Thymus (tissue), 11 donors: Measurements from ENCODE around the gene HUNK. TPM values are rescaled to one million over a fixed set of nuclear protein-coding genes. Genes with fewer than 3 reads are reported as not detected.
"Not testable (repeated sequence)": the region's sequence is repeated elsewhere in the genome, so short reads cannot be mapped to it uniquely, and the experiment has no call there.

Experiments used
- DNase-seq, 9 donors: peaks; one replicate each; pipeline ENCODE4 v3.0.0-alpha.2; 2013; ENCODE audit warnings: low spot score in 9 of 9, low read depth in 6 of 9, missing footprints in 1 of 9
- H3K27ac ChIP-seq, 2 donors: one replicate each; pipeline ENCODE4 v1.5.1; 2013; ENCODE audit warnings: control low read depth in 1 of 2, low read depth in 1 of 2, low read length in 1 of 2, mild to moderate bottlenecking in 1 of 2, moderate library complexity in 1 of 2
- H3K27me3 ChIP-seq, 2 donors: one replicate each; pipeline ENCODE4 v1.5.1; 2013; ENCODE audit warnings: low read length in 1 of 2; ENCODE audit not compliant: control insufficient read depth in 2 of 2, insufficient read depth in 1 of 2
- H3K36me3 ChIP-seq, 2 donors: one replicate each; pipeline ENCODE4 v1.5.1; 2013; ENCODE audit warnings: low read length in 1 of 2, mild to moderate bottlenecking in 1 of 2, moderate library complexity in 1 of 2; ENCODE audit not compliant: control insufficient read depth in 2 of 2, insufficient read depth in 2 of 2
- H3K4me1 ChIP-seq, 2 donors: one replicate each; pipeline ENCODE4 v1.5.1; 2013; ENCODE audit warnings: low read length in 2 of 2; ENCODE audit not compliant: control insufficient read depth in 2 of 2, insufficient read depth in 2 of 2
- H3K4me3 ChIP-seq, 2 donors: one replicate each; pipeline ENCODE4 v1.5.1; 2013; ENCODE audit warnings: low read length in 2 of 2, control low read depth in 1 of 2, mild to moderate bottlenecking in 1 of 2
- H3K9me3 ChIP-seq, 2 donors: one replicate each; pipeline ENCODE4 v1.5.1; 2013; ENCODE audit warnings: low read length in 1 of 2, mild to moderate bottlenecking in 1 of 2; ENCODE audit not compliant: control insufficient read depth in 2 of 2, insufficient read depth in 1 of 2
- WGBS: extraction: QIAGEN DNeasy Blood & Tissue Kit; methylation state at CpG from one replicate; pipeline ENCODE4 v1.1.7; 2013; 5-methylcytosine and 5-hydroxymethylcytosine counted together
- polyA plus RNA-seq: library from polyadenylated mRNA; stranded (reverse); fragments of 200-250 nt; gene quantifications from one replicate; pipeline ENCODE4 v1.2.3, GENCODE V29; 2013
- total RNA-seq: library from RNA; stranded (reverse); fragments of 120-200 nt; gene quantifications from one replicate; pipeline ENCODE4 v1.2.4, GENCODE V29; 2013
- donor health status: healthy.

The HUNK gene
- total and polyA plus RNA-seq, 2 donors, result 0.21 to 1.1 TPM

DNA sequence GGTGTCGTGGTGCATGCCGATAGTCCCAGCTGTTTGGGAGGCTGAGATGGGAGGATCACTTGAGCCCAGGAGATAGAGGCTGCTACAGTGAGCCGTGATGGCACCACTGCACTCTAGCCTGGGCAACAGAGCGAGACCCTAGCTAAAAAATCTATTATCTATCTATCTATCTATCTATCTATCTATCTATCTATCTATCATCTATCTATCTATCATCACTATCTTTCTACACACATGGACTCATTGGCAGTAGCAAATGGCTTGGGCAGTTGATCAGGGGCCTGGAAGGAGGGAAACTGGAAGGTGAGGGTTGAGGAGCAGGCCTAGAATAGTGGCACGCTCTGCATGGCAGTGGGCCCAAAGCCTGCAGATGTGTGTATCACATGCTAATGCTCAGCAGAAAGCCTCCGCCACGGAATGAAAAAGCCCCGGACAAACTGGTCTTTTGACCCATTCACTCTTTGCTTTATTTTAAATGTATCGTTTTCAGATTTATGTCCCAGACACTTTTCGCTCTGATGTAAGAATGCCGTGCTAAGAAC, 7.3 kb upstream of the HUNK start:
- H3K36me3 ChIP-seq, result no peaks in the 10 kb centered on the region
- peaks cover 5 to 18% of the 10 kb centered on the region in 2 donors for H3K27me3 ChIP-seq
- H3K4me1 ChIP-seq, result no peaks in the 10 kb centered on the region
- no peaks in the 10 kb centered on the region for H3K9me3 ChIP-seq
- no peak for DNase-seq
- H3K27ac ChIP-seq, result no peak overlapping the region
- 94% methylated on average over 11 of the region's 11 CpGs for WGBS
- H3K4me3 ChIP-seq, result no peak overlapping the region

DNA sequence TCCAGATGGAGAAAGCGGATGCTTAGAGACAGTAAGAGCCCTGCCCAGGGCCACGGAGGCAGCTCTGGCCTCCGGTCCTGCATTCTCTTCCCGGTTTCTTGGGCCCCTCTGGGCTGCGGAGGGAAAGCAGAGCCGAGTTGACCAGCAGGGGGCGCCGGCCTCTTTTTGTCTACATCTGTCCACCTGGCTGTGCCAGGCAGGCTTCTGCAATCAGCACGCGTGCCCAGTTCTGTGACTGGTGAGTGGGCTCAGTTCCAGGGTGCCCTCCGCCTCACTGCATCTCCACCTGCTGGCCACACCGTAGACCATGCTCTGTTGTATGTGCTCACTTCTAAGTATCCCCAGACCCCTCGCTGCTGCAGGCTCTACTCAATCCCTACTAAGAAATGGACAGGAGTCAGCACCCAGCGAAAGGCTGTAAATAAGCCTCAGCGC, 6.7 kb upstream of the HUNK start:
- peak in 8 of 9 donors; percentile 13 to 65 (median 44) for DNase-seq
- 24% methylated on average over 15 of the region's 15 CpGs for WGBS
- H3K4me3 ChIP-seq, result no peak overlapping the region

DNA sequence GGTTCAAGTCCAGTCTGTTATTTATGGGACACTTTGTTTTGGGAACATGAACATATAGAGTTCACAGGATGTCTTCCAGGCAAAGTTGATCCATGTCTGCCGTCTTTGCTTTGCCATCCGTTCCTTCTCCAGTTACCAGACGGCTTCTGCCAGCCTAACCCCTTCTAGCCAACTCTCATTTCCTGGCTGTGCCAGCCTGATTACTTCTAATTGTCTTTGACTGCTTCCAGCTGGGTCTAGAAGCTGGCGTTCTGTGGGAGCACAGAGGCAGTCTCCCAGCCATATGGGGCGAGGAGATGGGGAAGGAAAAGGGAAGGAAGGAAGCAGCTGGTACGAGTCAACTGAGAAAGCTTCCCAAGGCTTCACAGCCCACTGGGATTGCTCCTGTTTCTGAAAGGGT, 3.1 kb upstream of the HUNK start:
- peaks cover 2 to 3% of the 10 kb centered on the region in 2 donors for H3K4me1 ChIP-seq

More for the DNA sequence above, 6.7 kb upstream of the HUNK start:
- no peaks in the 10 kb centered on the region for H3K9me3 ChIP-seq
- no peaks in the 10 kb centered on the region for H3K4me1 ChIP-seq
- peaks cover 9 to 23% of the 10 kb centered on the region in 2 donors for H3K27me3 ChIP-seq
- H3K27ac ChIP-seq, result no peak overlapping the region
- H3K36me3 ChIP-seq, result no peaks in the 10 kb centered on the region

DNA sequence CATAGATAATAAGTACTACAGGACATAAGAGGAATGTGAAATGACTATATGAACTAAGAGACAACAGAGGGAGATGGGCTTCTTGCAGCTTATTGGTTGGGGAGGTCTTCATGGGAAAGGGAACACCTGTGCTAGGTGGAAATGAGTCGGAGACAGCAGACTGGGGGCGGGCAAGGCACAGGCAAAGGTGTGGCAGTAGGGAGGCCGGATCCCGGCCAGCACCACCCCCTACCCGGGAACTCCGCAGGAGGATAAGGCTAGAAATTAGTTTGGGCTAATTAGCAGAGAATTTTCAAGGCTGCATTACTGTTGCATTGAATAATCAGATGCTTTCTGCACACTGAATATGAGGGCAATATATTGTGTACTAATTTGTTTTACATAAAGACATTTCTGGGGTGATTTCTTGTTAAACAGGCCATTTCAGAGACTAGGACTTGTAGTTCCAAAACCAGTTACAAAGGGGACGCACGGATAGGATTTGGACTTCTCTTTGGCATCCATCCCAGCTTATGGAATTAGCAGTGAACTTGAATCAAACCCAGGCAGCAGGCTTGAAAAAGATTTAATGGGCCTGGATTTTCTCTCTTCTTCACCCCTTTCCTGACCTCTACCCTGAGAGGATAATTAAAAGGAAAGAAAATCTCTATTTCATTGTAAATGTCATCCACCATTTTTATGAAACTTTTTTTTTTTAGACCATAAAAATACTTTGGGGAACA, 2.2 kb upstream of the HUNK start:
- Histone ChIP-seq H3K27me3 (peaks cover 50 to 63% of the 10 kb centered on the region in 2 donors), H3K27ac (no peak overlapping the region), H3K4me3 (no peak overlapping the region), H3K9me3 (no peaks in the 10 kb centered on the region), H3K4me1 (peaks cover 3 to 4% of the 10 kb centered on the region in 2 donors), H3K36me3 (no peaks in the 10 kb centered on the region)
- 78% methylated on average over 8 of the region's 8 CpGs for WGBS
- DNase-seq, result no peak

More for the DNA sequence above, 3.1 kb upstream of the HUNK start:
- 34% methylated on average over 6 of the region's 6 CpGs for WGBS
- no peak for DNase-seq
- H3K9me3 ChIP-seq, result no peaks in the 10 kb centered on the region
- peaks cover 41 to 54% of the 10 kb centered on the region in 2 donors for H3K27me3 ChIP-seq
- no peak overlapping the region for H3K27ac ChIP-seq
- H3K4me3 ChIP-seq, result no peak overlapping the region
- no peaks in the 10 kb centered on the region for H3K36me3 ChIP-seq

DNA sequence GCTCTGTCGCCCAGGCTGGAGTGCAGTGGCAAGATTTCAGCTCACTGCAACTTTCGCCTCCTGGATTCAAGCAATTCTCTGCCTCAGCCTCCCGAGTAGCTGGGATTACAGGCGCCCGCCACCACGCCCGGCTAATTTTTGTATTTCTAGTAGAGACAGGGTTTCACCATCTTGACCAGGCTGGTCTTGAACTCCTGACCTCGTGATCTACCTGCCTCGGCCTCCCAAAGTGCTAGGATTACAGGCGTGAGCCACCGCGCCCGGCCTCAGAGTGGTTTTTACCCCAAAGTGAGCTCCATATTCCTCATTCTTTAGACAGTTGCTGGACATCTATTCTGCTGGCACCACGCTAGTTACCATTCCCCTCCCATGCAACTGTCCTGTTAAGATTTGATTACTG, 1.4 kb upstream of the HUNK start:
- peaks cover 56 to 69% of the 10 kb centered on the region in 2 donors for H3K27me3 ChIP-seq
- not testable (repeated sequence) for H3K27ac ChIP-seq, H3K4me3 ChIP-seq, H3K9me3 ChIP-seq, DNase-seq, H3K36me3 ChIP-seq, H3K4me1 ChIP-seq
- 94% methylated on average over 14 of the region's 14 CpGs for WGBS

DNA sequence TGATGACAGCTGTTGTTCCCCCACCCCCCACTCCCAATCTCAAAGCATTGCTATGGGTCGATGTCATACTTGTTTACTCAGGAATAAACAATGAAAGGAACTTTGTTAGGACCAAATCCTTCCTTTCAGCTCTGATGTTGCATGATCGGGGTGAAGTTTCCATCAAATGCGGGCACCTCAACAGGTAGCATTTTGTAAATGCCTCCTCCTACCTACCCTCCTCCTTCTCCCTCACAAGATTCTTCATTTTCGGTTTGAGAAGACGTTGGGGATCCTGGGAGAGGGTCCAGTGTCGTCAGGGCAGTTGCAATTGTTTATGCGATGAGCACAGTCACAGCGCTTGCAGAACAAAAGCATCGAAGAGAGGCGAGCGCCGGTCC, 758 bp upstream of the HUNK start:
- H3K9me3 ChIP-seq, result no peaks in the 10 kb centered on the region
- no peaks in the 10 kb centered on the region for H3K36me3 ChIP-seq
- H3K27me3 ChIP-seq, result peaks cover 56 to 74% of the 10 kb centered on the region in 2 donors
- no peak overlapping the region for H3K4me3 ChIP-seq
- peaks cover 3 to 4% of the 10 kb centered on the region in 2 donors for H3K4me1 ChIP-seq
- no peak overlapping the region for H3K27ac ChIP-seq
- no peak for DNase-seq
- 6% methylated on average over 12 of the region's 12 CpGs for WGBS

DNA sequence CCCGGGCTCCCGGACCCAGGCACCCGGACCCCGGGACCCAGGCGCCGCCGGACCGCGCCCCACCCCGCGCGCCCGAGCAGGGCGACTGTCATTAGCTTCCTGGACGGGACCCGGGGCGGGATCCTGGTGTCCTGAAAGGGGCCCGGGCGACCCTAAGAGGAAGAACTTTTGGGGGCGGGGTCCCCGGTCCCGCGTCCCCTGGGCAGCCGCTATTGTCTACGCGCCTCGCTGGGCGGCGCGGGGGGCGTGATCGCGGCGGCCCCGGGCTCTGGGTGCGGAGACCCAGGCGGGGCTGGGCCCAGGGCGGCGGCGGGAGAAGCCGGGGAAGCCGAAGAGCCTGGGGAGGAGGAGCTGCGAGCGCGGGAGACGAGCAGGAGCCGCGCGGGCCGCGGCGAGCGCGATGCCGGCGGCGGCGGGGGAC, 465 bp downstream of the HUNK start:
- no peak overlapping the region for H3K27ac ChIP-seq
- no peak for DNase-seq
- H3K36me3 ChIP-seq, result no peaks in the 10 kb centered on the region
- H3K4me3 ChIP-seq, result peak overlapping the region in 1 of 2 donors; percentile 45
- H3K9me3 ChIP-seq, result no peaks in the 10 kb centered on the region
- WGBS, result under 1% methylated on average over 58 of the region's 58 CpGs
- H3K27me3 ChIP-seq, result peaks cover 56 to 72% of the 10 kb centered on the region in 2 donors
- peaks cover 3 to 4% of the 10 kb centered on the region in 2 donors for H3K4me1 ChIP-seq

DNA sequence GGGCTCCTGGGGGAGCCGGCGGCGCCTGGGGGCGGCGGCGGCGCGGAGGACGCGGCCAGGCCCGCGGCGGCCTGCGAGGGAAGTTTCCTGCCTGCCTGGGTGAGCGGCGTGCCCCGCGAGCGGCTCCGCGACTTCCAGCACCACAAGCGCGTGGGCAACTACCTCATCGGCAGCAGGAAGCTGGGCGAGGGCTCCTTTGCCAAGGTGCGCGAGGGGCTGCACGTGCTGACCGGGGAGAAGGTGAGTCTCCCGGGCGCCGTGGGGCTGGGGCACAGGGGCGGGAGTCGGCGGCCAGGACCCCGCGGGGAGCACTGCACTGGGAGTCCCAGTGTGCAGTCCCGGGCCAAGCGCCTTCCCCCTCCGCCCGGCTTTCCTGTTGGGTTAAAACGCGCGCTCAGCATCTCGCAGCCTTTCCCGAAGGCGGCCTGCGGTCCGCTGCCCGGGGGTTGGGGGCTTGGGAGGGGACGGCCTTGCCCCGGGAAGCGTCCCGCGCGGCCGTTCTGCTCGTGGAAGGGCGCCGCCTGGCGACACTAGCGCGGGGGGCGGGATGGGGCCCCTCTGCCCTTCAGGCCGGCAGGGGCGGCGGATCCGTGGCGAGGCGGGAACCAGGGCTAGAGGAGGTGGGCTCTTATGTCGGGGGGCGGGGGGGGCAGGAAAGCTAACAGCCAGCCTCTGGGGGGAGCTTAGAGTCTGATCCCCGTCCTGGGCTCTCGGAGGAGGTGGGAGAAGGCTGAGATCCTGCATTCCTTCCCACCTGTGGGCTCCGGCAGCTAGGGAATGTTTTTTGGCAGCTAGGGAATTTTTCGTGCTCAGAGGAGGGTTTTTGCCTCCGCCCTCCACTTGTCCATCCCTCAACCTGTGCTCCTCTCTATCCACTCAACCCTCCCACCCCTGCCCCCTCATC, 1.1 kb downstream of the HUNK start:
- no peak overlapping the region for H3K27ac ChIP-seq
- no peaks in the 10 kb centered on the region for H3K36me3 ChIP-seq
- peaks cover 3 to 4% of the 10 kb centered on the region in 2 donors for H3K4me1 ChIP-seq
- no peaks in the 10 kb centered on the region for H3K9me3 ChIP-seq
- DNase-seq, result peak in 3 of 9 donors; percentile 8 to 25 (median 19)
- 3% methylated on average over 77 of the region's 77 CpGs for WGBS
- peaks cover 56 to 69% of the 10 kb centered on the region in 2 donors for H3K27me3 ChIP-seq
- H3K4me3 ChIP-seq, result peak overlapping the region; percentile 26 to 45

DNA sequence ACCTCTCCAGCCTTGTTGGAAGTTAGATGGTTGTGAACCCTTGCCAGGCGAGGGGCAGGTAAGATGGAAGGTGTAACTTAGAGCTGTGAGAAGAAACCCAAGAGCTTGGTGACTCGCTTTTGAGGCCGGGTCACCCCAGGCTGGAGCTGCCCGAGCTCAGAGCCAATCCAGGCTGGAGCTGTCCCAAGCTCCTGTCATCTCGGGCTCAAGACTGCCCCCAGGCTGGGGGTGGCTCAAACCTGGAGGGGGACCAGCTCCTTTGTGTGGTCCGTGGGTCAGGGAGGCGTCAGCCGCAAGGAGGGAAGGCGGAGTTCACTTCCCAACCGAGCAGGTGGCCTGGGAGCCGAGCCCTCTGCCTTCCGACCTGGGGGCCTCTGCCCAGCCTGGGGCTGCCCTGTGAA, 2.0 kb downstream of the HUNK start:
- Histone ChIP-seq H3K36me3 (no peaks in the 10 kb centered on the region), H3K4me3 (no peak overlapping the region), H3K9me3 (no peaks in the 10 kb centered on the region), H3K27ac (no peak overlapping the region), H3K27me3 (peaks cover 56 to 62% of the 10 kb centered on the region in 2 donors), H3K4me1 (peaks cover 3 to 4% of the 10 kb centered on the region in 2 donors)
- no peak for DNase-seq
- 60% methylated on average over 12 of the region's 12 CpGs for WGBS
